ENCODE measurements around the gene ZBTB16.

DNA sequence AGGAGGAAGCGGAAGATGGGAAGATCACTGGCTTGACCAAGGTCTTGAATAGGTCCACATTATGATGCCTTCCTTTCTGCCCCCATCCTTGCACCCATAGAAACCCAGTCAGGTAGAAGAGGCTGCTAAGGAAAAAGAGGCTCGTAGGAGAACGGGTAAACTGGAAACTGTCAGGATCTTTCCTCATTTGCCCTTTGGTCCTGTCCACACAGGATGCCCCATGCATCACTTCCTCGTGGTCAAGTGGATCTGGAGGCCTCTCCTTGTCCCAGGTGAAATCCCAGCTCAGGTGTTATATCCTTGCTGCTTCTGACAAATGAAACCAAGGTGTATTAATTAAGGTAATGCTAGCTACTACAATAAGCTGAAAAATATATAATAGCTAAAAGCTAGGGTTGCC lies 8.0 kb upstream of the ZBTB16 start:
- TF ChIP-seq ZNF468 (CRISPR knock-in tag; IDR thresholded peaks at IDR 0.05): no peak
- no peak for TF ChIP-seq ZBTB7A (CRISPR knock-in tag; IDR thresholded peaks at IDR 0.05)
- TF ChIP-seq MIXL1 (CRISPR knock-in tag; IDR thresholded peaks at IDR 0.05): no peak
- TF ChIP-seq, protein P1, sequence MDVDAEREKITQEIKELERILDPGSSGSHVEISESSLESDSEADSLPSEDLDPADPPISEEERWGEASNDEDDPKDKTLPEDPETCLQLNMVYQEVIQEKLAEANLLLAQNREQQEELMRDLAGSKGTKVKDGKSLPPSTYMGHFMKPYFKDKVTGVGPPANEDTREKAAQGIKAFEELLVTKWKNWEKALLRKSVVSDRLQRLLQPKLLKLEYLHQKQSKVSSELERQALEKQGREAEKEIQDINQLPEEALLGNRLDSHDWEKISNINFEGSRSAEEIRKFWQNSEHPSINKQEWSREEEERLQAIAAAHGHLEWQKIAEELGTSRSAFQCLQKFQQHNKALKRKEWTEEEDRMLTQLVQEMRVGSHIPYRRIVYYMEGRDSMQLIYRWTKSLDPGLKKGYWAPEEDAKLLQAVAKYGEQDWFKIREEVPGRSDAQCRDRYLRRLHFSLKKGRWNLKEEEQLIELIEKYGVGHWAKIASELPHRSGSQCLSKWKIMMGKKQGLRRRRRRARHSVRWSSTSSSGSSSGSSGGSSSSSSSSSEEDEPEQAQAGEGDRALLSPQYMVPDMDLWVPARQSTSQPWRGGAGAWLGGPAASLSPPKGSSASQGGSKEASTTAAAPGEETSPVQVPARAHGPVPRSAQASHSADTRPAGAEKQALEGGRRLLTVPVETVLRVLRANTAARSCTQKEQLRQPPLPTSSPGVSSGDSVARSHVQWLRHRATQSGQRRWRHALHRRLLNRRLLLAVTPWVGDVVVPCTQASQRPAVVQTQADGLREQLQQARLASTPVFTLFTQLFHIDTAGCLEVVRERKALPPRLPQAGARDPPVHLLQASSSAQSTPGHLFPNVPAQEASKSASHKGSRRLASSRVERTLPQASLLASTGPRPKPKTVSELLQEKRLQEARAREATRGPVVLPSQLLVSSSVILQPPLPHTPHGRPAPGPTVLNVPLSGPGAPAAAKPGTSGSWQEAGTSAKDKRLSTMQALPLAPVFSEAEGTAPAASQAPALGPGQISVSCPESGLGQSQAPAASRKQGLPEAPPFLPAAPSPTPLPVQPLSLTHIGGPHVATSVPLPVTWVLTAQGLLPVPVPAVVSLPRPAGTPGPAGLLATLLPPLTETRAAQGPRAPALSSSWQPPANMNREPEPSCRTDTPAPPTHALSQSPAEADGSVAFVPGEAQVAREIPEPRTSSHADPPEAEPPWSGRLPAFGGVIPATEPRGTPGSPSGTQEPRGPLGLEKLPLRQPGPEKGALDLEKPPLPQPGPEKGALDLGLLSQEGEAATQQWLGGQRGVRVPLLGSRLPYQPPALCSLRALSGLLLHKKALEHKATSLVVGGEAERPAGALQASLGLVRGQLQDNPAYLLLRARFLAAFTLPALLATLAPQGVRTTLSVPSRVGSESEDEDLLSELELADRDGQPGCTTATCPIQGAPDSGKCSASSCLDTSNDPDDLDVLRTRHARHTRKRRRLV (CRISPR knock-in tag; IDR thresholded peaks at IDR 0.05): no peak
- no peak for TF ChIP-seq CEBPB (IDR thresholded peaks at IDR 0.05; ENCODE audit: borderline replicate concordance, low read depth, low read length)
- no peak for TF ChIP-seq CBX2 (IDR thresholded peaks at IDR 0.05; ENCODE audit: low read depth, low read length)
- TF ChIP-seq CBX2 (CRISPR knock-in tag; IDR thresholded peaks at IDR 0.05; ENCODE audit: low read depth): no peak
- TF ChIP-seq, protein P2, sequence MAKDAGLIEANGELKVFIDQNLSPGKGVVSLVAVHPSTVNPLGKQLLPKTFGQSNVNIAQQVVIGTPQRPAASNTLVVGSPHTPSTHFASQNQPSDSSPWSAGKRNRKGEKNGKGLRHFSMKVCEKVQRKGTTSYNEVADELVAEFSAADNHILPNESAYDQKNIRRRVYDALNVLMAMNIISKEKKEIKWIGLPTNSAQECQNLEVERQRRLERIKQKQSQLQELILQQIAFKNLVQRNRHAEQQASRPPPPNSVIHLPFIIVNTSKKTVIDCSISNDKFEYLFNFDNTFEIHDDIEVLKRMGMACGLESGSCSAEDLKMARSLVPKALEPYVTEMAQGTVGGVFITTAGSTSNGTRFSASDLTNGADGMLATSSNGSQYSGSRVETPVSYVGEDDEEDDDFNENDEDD (CRISPR knock-in tag; IDR thresholded peaks at IDR 0.05; ENCODE audit: borderline replicate concordance): no peak
- no peak for TF ChIP-seq IRF2 (CRISPR knock-in tag; IDR thresholded peaks at IDR 0.05)
- no peak for TF ChIP-seq ZNF609 (CRISPR knock-in tag; IDR thresholded peaks at IDR 0.05; ENCODE audit: borderline replicate concordance)
- TF ChIP-seq POLR2AphosphoS5 (IDR thresholded peaks at IDR 0.05; ENCODE audit: low read depth, low read length): no peak
- no peak for TF ChIP-seq PAWR (CRISPR knock-in tag; IDR thresholded peaks at IDR 0.05; ENCODE audit: borderline replicate concordance)
- TF ChIP-seq SP140L (CRISPR knock-in tag; IDR thresholded peaks at IDR 0.05; ENCODE audit: borderline replicate concordance): no peak
- TF ChIP-seq SMARCC2 (IDR thresholded peaks at IDR 0.05): no peak
- TF ChIP-seq, protein P3, sequence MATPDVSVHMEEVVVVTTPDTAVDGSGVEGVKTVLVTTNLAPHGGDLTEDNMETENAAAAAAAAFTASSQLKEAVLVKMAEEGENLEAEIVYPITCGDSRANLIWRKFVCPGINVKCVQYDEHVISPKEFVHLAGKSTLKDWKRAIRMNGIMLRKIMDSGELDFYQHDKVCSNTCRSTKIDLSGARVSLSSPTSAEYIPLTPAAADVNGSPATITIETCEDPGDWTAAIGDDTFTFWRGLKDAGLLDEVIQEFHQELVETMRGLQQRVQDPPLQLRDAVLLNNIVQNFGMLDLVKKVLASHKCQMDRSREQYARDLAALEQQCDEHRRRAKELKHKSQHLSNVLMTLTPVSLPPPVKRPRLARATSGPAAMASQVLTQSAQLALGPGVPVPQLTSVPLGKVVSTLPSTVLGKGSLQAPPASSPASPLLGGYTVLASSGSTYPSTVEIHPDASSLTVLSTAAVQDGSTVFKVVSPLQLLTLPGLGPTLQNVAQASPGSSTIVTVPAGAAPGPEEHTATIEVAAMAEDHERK (CRISPR knock-in tag; IDR thresholded peaks at IDR 0.05; ENCODE audit: low read depth): no peak

Data from HepG2 (cell line).